Myometrial cell (primary cell): Measurements from ENCODE around the gene GGA2. TPM values are rescaled to one million over a fixed set of nuclear protein-coding genes. Genes with fewer than 3 reads are reported as not detected.

Experiments
- total RNA-seq: library from RNA; depleted of rRNA; stranded (reverse); fragments of >200 nt; gene quantifications from 2 replicates; pipeline ENCODE4 v1.2.3, GENCODE V29; 2015

GGA2 gene
- total RNA-seq: 11.8 and 12.9 TPM in 2 replicates

GRCh38 chr16:23510164-23510914 lies at the start of gene GGA2:
Gene GGA2, minus strand, starts transcription at chr16:23510494. Its CDS starts 83 bp downstream, at chr16:23510411.

GRCh38 chr16:23556881-23557778 lies 46.8 kb upstream of the GGA2 start, which contains the start of the genes EARS2 and UBFD1:
Gene EARS2, minus strand, starts transcription at chr16:23557350. Its CDS starts 7 bp downstream, at chr16:23557343.
Gene UBFD1, plus strand, starts transcription at chr16:23557727. Its CDS starts 16 bp downstream, at chr16:23557743.

GRCh38 chr16:23452572-23453337 lies 57.5 kb downstream of the GGA2 start, which contains the start of gene COG7:
Gene COG7, minus strand, starts transcription at chr16:23453189. Its CDS starts 195 bp downstream, at chr16:23452994.

Other genes with a start within 250 kb of the GGA2 start
- not detected in 2 replicates for gene SCNN1B, start 208.2 kb downstream of the GGA2 start, total RNA-seq
- gene COG7, start 57.3 kb downstream of the GGA2 start, total RNA-seq: 15.2 and 29.7 TPM in 2 replicates
- gene EARS2, start 46.9 kb upstream of the GGA2 start, total RNA-seq: 23.6 and 24.3 TPM in 2 replicates
- 80.7 and 102 TPM in 2 replicates for gene UBFD1, start 47.2 kb upstream of the GGA2 start, total RNA-seq
- 180 and 199 TPM in 2 replicates for gene NDUFAB1, start 85.8 kb upstream of the GGA2 start, total RNA-seq
- 4.8 and 4.9 TPM in 2 replicates for gene PALB2, start 130.8 kb upstream of the GGA2 start, total RNA-seq
- 29.7 and 47.1 TPM in 2 replicates for gene DCTN5, start 131.0 kb upstream of the GGA2 start, total RNA-seq
- gene PLK1, start 168.4 kb upstream of the GGA2 start, total RNA-seq: 79.8 and 89.4 TPM in 2 replicates
- gene ERN2, start 202.7 kb upstream of the GGA2 start, total RNA-seq: 0.35 and 1.7 TPM in 2 replicates
- gene CHP2, start 244.5 kb upstream of the GGA2 start, total RNA-seq: not detected in 2 replicates